Activated naive CD4-positive, alpha-beta T cell treated with anti-CD3 and anti-CD28 coated beads, Interleukin-2, amount 50 U/mL, for 24 hours (primary cell): ENCODE results near the gene SKP2.

Experiments used
- H3K27ac Mint-ChIP-seq: one replicate; pipeline ENCODE4 v1.8.0; 2021; ENCODE audit warnings: mild to moderate bottlenecking, mixed read lengths
- H3K27me3 Mint-ChIP-seq: one replicate; pipeline ENCODE4 v1.8.0; 2021; ENCODE audit warnings: mixed read lengths
- H3K36me3 Mint-ChIP-seq: one replicate; pipeline ENCODE4 v1.8.0; 2021; ENCODE audit warnings: mixed read lengths
- H3K4me1 Mint-ChIP-seq: one replicate; pipeline ENCODE4 v1.8.0; 2021; ENCODE audit warnings: mixed read lengths
- H3K4me3 Mint-ChIP-seq: one replicate; pipeline ENCODE4 v1.8.0; 2021; ENCODE audit warnings: mild to moderate bottlenecking, mixed read lengths
- H3K9me3 Mint-ChIP-seq: one replicate; pipeline ENCODE4 v1.8.0; 2021; ENCODE audit warnings: mixed read lengths

The SKP2 gene

DNA sequence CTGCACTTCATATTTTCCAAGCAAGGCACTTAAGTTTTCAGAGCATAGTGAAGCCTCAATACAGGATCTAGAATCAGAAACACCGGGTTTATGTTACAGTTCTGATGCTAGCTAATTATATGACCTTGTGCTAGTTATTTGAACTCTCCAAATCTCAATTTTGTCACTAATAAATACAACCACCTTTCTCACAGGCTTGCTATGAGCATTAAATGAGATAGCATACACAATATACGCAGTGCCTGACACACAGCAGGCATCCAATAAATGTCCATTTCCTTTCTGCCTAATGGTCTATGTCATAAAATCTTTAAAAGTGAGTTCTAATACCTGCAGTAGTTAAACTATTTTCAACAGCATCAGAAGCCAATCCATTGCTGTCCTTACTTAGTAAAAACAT is 56.9 kb downstream of the SKP2 start:
- Mint-ChIP-seq H3K36me3 (peaks cover 21% of the 10 kb centered on the region), H3K9me3 (no peaks in the 10 kb centered on the region), H3K27me3 (no peaks in the 10 kb centered on the region), H3K4me3 (no peak overlapping the region), H3K4me1 (no peaks in the 10 kb centered on the region), H3K27ac (no peak overlapping the region)

GRCh38 chr5:36209664-36210063 is 57.8 kb downstream of the SKP2 start:
- H3K27ac Mint-ChIP-seq, result no peak overlapping the region
- H3K4me1 Mint-ChIP-seq, result no peaks in the 10 kb centered on the region
- no peaks in the 10 kb centered on the region for H3K27me3 Mint-ChIP-seq
- H3K9me3 Mint-ChIP-seq, result no peaks in the 10 kb centered on the region
- H3K4me3 Mint-ChIP-seq, result no peak overlapping the region
- peaks cover 20% of the 10 kb centered on the region for H3K36me3 Mint-ChIP-seq

- no peaks in the 10 kb centered on the region for H3K9me3 Mint-ChIP-seq
- no peaks in the 10 kb centered on the region for H3K4me1 Mint-ChIP-seq
- no peaks in the 10 kb centered on the region for H3K27me3 Mint-ChIP-seq
- no peak overlapping the region for H3K4me3 Mint-ChIP-seq
- H3K27ac Mint-ChIP-seq, result no peak overlapping the region
- H3K36me3 Mint-ChIP-seq, result peaks cover 8% of the 10 kb centered on the region
Observed at GRCh38 chr5:36214436-36214835, 62.5 kb downstream of the SKP2 start.

DNA sequence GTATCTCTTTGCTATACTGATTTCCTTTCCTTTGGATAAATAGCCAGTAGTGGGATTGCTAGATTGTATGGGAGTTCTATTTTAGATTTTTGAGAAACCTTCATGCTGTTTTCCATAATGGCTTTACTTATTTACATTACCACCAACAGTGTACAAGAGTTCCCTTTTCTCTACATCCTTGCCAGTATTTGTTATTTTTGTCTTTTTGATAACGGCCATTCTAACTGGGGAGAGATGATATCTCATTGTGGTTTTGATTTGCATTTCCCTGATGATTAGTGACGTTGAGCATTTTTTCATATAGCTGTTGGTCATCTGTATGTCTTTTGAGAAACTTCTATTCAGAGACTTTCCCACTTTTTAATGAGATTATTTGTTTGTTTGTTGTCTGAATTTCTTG is 64.0 kb downstream of the SKP2 start:
- Mint-ChIP-seq H3K36me3 (peaks cover 11% of the 10 kb centered on the region), H3K27me3 (no peaks in the 10 kb centered on the region), H3K27ac (no peak overlapping the region), H3K4me3 (no peak overlapping the region), H3K4me1 (no peaks in the 10 kb centered on the region), H3K9me3 (no peaks in the 10 kb centered on the region)

- Mint-ChIP-seq H3K9me3 (no peaks in the 10 kb centered on the region), H3K27ac (no peak overlapping the region), H3K4me3 (no peak overlapping the region), H3K27me3 (no peaks in the 10 kb centered on the region), H3K4me1 (no peaks in the 10 kb centered on the region), H3K36me3 (peaks cover 10% of the 10 kb centered on the region)
Observed at GRCh38 chr5:36217567-36217966, 65.7 kb downstream of the SKP2 start.

DNA sequence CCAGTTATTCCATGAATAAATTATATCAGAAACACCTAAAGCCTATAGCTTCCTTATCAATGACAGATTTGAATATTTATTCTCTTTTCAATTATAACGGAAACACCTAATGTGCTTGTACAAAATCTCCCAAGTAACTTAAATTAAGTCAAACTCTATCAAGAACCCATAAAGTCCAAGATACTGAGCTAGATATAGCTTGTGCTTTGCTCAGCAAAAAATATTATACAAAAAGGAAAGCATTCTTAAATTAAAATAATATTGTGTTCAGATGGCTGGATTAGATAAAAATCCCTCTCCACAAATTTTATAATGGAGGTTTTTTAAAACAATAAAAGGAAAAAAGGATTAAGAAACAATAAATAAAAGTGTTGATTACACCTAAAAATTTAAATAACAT is 66.1 kb downstream of the SKP2 start:
- Mint-ChIP-seq H3K27me3 (no peaks in the 10 kb centered on the region), H3K36me3 (peaks cover 6% of the 10 kb centered on the region), H3K27ac (no peak overlapping the region), H3K4me1 (no peaks in the 10 kb centered on the region), H3K9me3 (no peaks in the 10 kb centered on the region), H3K4me3 (no peak overlapping the region)

GRCh38 chr5:36222620-36223019 is 70.7 kb downstream of the SKP2 start:
- Mint-ChIP-seq H3K27ac (no peak overlapping the region), H3K9me3 (no peaks in the 10 kb centered on the region), H3K4me1 (no peaks in the 10 kb centered on the region), H3K36me3 (peaks cover 16% of the 10 kb centered on the region), H3K27me3 (no peaks in the 10 kb centered on the region), H3K4me3 (no peak overlapping the region)

DNA sequence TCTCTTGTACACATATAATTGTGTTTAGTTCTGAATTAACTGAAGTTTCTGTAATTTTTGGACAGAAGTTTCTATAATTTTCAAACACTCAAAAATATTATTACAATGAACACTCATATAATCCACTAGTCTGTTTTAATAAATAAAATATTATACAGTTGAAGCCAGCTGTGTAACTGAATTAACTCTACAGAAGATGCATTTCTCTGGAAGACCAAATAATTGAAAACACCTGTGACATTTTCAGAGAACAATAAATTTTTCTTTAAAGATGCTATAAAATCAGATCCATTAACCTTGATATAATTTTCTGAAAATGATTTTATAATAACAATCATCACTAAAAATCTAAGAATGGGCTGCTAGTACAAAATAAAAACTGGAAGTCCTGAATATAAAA is 75.1 kb downstream of the SKP2 start:
- Mint-ChIP-seq H3K4me1 (no peaks in the 10 kb centered on the region), H3K27ac (no peak overlapping the region), H3K36me3 (peaks cover 13% of the 10 kb centered on the region), H3K27me3 (no peaks in the 10 kb centered on the region), H3K9me3 (no peaks in the 10 kb centered on the region), H3K4me3 (no peak overlapping the region)

DNA sequence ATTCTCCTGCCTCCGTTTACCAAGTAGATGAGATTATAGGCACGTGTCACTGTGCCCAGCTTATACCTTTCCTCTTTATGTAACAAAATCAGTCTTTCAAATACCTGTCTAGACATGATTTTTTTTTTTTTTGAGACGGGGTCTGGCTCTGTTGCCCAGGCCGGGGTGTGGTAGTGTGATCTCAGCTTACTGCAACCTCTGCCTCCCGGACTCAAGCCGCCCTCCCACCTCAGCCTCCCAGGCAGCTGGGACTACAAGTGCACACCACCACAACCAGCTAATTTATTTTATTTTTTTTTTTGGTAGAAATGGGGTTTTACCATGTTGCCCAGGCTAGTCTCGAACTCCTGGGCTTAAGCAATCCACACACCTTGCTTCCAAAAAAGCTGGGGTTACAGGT is 76.6 kb downstream of the SKP2 start:
- Mint-ChIP-seq H3K4me3 (no peak overlapping the region), H3K36me3 (peaks cover 13% of the 10 kb centered on the region), H3K27me3 (no peaks in the 10 kb centered on the region), H3K9me3 (no peaks in the 10 kb centered on the region), H3K4me1 (peaks cover 9% of the 10 kb centered on the region), H3K27ac (no peak overlapping the region)

DNA sequence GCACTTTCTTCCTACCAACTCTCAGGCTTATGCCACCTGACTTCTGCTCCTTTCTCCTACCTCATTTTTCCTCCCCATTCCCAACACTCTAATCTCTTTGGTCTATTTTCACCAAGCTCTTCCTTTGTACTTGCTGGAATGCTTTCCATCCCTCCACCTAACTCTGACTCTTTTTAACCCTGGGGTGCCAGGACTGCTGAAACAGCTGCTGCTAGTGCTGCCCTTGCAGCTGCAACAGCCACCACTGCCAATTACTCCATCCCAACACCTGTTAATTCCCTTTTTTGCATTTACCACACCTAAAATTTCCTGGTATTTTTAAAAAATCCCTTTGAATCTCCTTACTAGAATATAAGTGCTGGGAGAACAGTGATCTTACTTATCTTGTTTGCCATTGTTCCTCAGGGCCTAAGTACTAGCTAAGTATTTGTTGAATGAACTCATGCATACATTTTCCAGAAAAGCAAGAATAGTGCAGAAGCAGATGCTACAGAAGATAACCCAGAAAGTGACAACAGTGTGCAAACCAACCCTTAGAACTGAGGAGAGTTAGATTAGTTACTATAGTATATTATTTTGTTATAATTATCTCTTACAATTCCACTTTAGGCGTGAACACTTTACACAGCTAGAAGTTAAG is 78.4 kb downstream of the SKP2 start:
- Mint-ChIP-seq H3K9me3 (no peaks in the 10 kb centered on the region), H3K4me1 (peaks cover 9% of the 10 kb centered on the region), H3K27ac (no peak overlapping the region), H3K4me3 (no peak overlapping the region), H3K27me3 (no peaks in the 10 kb centered on the region), H3K36me3 (peaks cover 7% of the 10 kb centered on the region)

GRCh38 chr5:36232533-36232932 is 80.6 kb downstream of the SKP2 start:
- Mint-ChIP-seq H3K27ac (no peak overlapping the region), H3K4me3 (no peak overlapping the region), H3K4me1 (peaks cover 22% of the 10 kb centered on the region), H3K36me3 (no peaks in the 10 kb centered on the region), H3K9me3 (no peaks in the 10 kb centered on the region), H3K27me3 (no peaks in the 10 kb centered on the region)
